Kidney epithelial cell (primary cell): ENCODE measurements around the gene RALGPS1. TPM values are rescaled to one million over a fixed set of nuclear protein-coding genes. Genes with fewer than 3 reads are reported as not detected.
"Not testable (repeated sequence)": the region's sequence is repeated elsewhere in the genome, so short reads cannot be mapped to it uniquely, and the experiment has no call there.

Source experiments
- DNase-seq: peaks from one replicate; pipeline ENCODE4 v3.0.0-alpha.2; 2010; ENCODE audit warnings: low read depth
- H3K27me3 ChIP-seq: 2 replicates; pipeline ENCODE4 v1.6.0; 2011; ENCODE audit warnings: low read length; ENCODE audit not compliant: control insufficient read depth, insufficient read depth
- H3K36me3 ChIP-seq: 2 replicates; pipeline ENCODE4 v1.5.1; 2011; ENCODE audit warnings: low read length; ENCODE audit not compliant: control insufficient read depth, insufficient read depth
- H3K4me3 ChIP-seq: 2 replicates; pipeline ENCODE4 v1.5.1; 2011; ENCODE audit warnings: low read depth, mild to moderate bottlenecking, control low read depth, low read length
- total RNA-seq: library from RNA; depleted of rRNA; stranded (reverse); fragments of >200 nt; gene quantifications from 2 replicates; pipeline ENCODE4 v1.2.3, GENCODE V29; 2015
- TF ChIP-seq, protein P1 (sequence below): IDR thresholded peaks from 2 replicates; pipeline ENCODE4 v1.5.1; 2011; ENCODE audit warnings: mild to moderate bottlenecking, moderate library complexity, low read length, control low read depth, inconsistent platforms; ENCODE audit not compliant: insufficient read depth, poor library complexity, severe bottlenecking

RALGPS1 gene
- total RNA-seq, 1 donor from 2014 or later = 5.6 TPM

DNA sequence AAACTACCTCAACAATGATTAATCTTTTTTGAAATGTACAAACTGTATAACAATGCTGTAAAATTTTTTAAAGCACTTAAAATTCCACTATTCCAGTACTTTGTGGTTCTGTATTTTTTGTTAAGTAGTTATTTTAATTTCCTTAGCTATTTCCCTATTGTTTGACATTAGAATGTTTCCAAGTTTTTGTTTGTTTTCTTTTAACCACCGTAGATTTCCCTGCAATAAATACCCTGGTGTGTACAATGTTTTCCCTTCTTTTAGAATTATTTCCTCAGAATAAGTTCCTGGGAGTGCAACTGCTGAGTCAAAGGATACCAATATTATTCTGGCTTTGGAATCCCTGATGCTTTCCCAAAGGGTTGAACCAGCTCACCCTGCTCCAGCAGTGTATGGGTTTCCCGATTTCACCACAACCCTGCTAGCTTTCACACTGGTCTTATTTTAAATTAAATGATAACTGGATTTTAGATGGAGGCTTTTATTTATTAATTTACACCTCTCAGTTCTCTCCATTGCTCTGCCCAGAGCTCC, 228.4 kb downstream of the RALGPS1 start:
- TF ChIP-seq, protein P1, sequence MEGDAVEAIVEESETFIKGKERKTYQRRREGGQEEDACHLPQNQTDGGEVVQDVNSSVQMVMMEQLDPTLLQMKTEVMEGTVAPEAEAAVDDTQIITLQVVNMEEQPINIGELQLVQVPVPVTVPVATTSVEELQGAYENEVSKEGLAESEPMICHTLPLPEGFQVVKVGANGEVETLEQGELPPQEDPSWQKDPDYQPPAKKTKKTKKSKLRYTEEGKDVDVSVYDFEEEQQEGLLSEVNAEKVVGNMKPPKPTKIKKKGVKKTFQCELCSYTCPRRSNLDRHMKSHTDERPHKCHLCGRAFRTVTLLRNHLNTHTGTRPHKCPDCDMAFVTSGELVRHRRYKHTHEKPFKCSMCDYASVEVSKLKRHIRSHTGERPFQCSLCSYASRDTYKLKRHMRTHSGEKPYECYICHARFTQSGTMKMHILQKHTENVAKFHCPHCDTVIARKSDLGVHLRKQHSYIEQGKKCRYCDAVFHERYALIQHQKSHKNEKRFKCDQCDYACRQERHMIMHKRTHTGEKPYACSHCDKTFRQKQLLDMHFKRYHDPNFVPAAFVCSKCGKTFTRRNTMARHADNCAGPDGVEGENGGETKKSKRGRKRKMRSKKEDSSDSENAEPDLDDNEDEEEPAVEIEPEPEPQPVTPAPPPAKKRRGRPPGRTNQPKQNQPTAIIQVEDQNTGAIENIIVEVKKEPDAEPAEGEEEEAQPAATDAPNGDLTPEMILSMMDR = no peak
- DNase-seq = no peak
- no peak overlapping the region for H3K4me3 ChIP-seq

DNA sequence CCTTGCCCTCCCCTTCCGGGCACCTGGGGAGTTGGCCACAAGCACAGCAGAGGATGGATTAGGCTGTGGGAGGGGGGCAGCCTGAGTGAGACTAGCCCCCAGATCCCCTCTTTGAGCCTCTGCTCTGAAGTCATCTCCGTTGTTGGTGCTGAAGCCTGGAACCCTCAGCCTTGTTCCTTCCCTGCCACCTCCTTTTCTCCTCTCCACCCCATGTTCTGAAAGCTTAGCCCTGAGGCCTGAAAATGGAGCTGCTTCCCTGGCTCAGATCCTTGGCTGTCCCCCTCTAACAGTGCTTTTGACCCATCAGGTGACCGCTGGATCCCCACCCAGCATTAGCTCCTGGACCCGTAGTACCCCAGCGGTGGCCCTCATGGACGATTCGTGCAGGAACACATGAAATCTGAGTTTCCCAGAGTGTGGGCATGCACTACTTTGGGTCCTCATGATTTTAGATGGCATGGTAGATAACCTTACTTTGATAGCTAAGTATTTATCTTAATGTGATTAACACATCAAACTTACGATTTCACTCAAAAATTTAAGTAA, 229.4 kb downstream of the RALGPS1 start:
- Histone ChIP-seq H3K27me3 (no peaks in the 10 kb centered on the region), H3K36me3 (no peaks in the 10 kb centered on the region), H3K4me3 (no peak overlapping the region)
- TF ChIP-seq, protein P1 = no peak
- no peak for DNase-seq

More for the DNA sequence above, 228.4 kb downstream of the RALGPS1 start:
- Histone ChIP-seq H3K27me3 (no peaks in the 10 kb centered on the region), H3K36me3 (no peaks in the 10 kb centered on the region)

DNA sequence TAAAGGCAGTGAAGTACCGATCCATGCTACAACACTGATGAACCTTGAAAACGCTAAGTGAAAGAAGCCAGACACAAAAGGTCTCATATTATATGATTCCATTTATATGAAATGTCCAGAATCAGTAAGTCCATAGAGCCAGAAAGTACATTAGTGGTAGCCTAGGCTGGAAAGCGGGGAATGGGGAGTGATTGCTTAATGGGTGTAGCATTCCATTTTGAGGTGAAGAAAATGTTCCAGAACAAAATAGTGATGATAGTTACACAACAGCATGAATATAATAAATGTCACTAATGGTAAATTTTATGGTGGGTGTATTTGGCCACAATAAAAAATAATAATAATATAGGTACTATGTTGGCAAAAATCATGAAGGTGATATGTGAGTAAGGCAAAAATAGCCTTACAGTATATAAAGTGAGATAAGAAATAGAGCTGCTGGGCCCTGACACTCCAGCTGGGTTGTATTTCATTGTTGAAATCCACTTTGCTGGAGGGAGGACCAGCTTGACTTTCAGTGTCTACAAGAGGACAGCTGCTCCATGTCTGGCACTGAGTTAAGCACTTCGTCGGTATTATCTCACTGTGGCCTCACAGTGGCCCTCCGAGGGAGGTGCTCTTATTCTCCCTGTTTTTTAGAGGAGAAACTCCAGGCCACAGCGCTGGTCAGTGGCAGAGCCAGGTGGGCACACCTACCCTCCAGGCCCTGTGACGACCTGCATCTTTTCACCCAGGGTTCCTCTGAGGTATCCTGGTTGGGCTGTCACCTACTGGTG, 230.3 kb downstream of the RALGPS1 start:
- DNase-seq = no peak
- Histone ChIP-seq H3K4me3 (no peak overlapping the region), H3K36me3 (no peaks in the 10 kb centered on the region), H3K27me3 (no peaks in the 10 kb centered on the region)
- TF ChIP-seq, protein P1 = no peak

DNA sequence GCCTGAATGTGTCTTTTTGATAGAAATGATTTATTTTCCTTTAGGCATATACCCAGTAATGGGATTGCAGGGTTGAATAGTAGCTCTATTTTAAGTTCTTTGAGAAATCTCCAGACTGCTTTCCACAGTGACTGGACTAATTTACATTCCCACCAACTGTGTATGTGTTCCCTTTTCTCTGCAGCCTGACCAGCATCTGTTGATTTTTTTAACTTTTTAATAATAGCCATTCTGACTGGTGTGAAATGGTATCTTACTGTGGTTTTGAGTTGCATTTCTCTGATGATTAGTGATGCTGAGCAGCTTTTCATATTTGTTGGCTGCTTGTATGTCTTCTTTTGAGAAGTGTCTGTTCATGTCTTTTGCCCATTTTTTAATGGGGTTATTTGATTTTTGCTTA, 232.3 kb downstream of the RALGPS1 start:
- not testable (repeated sequence) for H3K4me3 ChIP-seq, H3K27me3 ChIP-seq, H3K36me3 ChIP-seq, DNase-seq

DNA sequence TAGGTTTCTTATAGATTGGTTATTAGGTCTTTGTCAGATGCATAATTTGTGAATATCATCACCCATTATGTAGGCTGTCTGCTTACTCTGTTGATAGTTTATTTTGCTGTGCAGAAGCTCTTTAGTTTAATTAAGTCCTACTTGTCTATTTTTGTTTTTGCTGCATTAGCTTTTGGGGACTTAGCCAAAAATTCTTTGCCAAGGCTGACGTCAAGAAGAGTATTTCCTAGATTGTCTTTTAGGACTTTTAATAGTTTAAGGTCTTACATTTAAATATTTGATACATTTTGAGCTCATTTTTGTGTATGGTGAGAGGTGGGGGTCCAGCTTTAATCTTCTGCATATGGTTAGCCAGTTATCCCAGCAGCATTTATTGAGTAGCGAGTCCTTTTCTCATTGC, 232.7 kb downstream of the RALGPS1 start:
- Histone ChIP-seq H3K27me3 (no peaks in the 10 kb centered on the region), H3K4me3 (no peak overlapping the region), H3K36me3 (no peaks in the 10 kb centered on the region)
- no peak for DNase-seq
- TF ChIP-seq, protein P1 = no peak

DNA sequence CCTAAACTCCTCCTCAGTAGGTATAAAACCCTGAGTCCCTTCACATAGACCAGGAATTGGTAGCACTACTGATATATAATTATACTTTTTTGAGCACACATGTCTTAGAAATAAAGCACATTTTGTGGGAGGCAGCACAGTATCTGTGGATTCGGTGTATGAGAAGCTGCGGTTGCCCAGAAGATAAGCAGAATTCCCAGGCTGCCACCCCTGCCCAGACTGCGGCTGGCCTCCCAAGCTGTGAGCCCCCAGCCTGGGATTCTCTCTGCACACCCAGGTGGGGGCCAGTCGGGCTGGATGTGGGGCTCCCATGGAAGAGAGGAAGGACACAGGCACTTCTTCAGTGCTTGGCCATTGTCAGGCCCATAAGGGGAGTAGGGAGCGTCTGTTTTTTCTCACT, 233.4 kb downstream of the RALGPS1 start:
- no peaks in the 10 kb centered on the region for H3K27me3 ChIP-seq
- H3K4me3 ChIP-seq = no peak overlapping the region
- TF ChIP-seq, protein P1 = no peak
- no peaks in the 10 kb centered on the region for H3K36me3 ChIP-seq
- DNase-seq = no peak
